DMS153 treated with DMSO at 0.1 percent for 48 hours (cell line): ENCODE results near the gene WDR7.

Experiments
- DNase-seq: peaks from one replicate; lab custom pipeline; 2025; ENCODE audit not compliant: unreplicated experiment; lab: John Stamatoyannopoulos, UW

Gene WDR7

DNA sequence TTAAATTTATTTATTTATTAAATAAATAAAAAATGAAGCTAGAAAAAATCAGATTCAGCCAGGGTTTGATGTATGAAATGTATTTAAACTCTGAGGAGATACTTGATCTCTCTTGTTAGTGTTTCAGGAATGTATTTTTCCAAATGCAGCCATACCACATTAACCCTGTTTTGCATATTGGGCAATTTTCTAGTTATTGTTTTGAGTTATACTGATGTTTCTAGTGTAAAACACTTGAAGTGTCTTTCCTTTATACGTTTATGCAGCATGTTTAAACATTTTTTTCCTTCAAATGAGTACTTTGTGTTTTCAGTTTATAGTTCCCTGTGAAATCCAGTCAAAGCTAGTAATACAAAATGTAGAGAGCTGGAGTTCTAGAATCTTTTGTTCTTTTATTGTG is 69.9 kb downstream of the WDR7 start:
- DNase-seq, result no peak

DNA sequence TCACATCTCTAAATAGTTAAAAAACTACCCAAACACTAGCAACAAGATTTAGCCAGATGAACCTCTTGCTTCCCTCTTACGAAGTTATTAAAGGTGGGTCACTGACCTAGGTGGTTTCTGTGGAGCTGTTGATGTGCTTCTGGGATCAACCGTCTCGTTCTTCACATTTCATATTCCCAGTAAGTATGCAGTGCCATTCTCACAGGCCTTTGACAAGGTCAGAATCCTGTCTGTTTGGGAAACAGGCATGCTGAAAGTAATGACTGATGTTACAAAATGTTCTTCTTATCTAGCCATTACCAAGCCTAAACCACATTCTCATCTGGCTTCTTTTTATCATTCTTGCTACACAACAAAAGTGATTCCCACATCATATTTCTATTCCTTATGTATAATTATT is 70.3 kb downstream of the WDR7 start:
- DNase-seq, result no peak

DNA sequence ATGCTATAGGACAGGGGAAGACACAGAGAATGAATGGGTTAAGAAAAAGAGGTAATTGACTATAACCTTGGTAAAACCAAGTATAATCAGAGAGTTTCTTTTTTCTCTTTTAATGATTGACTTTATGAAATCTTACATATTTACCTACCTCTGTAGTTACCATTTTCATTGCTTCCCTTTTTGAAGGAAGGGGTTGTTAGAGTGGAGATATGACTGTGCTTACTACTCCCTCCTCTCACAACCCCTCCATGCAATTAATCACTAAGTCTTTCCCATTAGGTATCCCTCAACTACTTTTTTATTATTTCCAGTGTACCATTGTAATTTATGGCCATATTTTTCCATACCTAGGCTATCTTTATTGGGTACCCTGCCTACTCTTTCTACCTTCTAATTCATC is 71.4 kb downstream of the WDR7 start:
- no peak for DNase-seq

DNA sequence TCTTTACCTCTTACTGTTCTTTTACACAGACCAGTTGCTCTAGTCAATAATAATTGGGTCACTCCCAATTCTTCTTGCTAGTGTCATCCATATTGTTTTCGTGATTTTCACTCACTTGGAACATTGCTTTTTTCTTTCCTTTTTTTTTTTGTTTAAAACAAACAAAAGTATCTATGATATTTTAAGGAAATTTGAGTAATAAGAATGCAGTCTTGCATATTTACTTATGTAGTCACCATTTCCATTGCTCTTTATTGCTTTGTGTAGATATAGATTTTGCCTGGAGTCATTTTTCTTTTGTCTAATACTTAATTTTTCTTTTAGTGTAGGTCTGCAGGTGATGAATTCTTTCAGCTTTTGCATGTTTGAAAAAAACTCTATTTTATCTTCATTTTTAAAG is 71.9 kb downstream of the WDR7 start:
- DNase-seq, result no peak

DNA sequence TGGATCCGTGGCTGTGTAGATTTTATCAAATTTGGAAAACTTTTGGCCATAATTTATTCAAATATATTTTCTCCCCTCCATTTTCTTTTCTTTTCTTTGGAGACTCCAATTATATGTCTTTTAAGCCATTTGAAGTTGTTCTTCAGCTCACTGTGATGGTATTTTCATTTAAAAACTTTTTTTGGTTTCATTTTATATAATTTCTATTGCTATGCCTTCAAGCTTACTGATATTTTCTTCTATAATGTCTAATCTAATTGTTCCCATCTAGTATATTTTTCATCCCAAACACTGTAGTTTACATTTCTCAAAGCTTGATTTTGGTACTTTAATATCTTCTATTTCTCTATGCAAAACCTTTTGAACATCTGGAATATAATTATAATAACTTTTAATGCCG is 72.5 kb downstream of the WDR7 start:
- DNase-seq, result no peak

DNA sequence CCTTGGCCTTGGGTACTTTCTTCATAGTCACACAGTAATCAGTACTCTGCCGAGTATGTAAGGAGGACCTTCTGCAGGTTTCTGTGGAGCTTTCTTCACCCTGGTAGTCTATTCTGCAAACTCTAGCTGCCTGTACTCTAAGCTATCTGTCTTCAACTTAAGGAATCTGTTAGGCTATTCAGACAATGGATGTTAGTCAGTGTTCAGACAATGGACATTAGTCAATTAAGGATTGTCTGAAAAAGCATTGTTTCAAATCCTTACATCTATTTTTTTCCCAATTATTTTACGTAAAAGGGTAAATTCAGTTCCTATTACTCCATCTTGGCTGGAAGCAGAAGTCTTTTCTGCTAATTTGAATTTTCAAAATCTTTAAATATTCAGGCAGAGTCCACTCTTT is 75.7 kb downstream of the WDR7 start:
- no peak for DNase-seq

DNA sequence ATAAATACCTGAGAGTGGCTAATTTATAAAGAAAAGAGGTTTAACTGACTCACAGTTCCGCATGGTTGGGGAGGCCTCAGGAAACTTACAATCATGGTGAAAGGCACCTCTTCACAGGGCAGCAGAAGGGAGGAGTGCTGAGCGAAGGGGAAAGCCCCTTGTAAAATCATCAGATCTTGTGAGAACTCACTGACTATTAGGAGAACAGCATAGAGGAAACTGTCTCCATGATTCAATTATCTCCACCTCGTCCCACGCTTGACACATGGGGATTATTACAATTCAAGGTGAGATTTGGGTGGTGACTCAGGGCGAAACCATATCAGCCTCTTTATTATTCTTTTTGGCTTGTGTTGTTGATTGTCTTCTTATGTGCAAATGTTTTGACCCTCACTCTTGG is 76.2 kb downstream of the WDR7 start:
- DNase-seq, result no peak

DNA sequence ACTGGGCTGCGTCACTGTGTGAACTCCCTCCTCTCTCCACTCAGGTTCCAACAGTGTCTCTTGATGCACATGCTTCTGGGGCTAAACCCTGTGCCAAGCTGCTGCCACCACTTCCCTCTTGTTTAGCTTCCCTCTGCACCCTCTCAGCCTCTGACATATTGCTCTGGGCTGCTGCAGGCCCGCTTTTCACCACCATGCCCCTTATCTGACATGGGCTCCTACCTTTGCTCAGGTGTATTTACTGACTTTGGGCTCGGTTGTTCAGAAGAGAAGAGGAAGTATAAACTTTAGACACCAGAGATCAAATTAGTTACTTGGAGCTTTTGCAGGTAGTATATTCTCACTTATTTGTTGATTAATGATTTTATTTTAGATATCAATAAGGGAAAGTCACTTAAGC is 77.6 kb downstream of the WDR7 start:
- DNase-seq, result no peak

DNA sequence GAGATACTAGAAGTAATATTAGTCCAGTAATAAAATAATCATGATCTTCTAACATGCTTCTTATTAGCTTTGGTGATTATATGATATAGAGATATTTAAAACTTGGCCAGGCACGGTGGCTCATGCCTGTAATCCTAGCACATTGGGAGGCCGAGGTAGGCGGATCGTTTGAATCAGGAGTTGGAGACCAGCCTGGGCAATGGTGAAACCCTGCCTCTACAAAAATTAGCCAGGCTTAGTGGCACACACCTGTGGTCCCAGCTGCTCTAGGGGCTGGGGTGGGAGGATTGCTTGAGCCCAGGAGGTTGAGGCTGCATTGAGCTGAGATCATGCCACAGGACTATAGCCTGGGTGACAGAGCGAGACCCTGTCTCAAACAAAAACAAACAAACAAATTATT is 87.0 kb downstream of the WDR7 start:
- DNase-seq, result no peak

DNA sequence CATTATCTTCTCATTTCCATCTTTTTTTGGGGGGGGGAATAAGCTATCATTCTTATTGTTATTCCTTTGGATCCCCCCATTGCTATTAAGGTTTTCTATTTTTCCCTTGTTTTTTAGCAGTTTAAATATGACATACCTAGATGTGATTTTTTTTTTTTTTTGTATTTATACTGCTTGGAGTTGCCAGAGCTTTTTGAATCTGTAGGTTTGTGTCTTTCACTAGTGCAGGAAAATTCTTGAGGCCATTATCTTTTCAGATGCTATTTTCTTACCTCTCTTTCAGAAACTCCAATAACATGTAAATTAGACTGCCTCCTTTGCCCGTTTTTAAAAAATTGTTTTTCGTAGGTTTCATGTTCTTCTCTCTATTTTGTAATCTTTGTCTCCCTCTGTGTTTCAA is 88.6 kb downstream of the WDR7 start:
- DNase-seq, result no peak

DNA sequence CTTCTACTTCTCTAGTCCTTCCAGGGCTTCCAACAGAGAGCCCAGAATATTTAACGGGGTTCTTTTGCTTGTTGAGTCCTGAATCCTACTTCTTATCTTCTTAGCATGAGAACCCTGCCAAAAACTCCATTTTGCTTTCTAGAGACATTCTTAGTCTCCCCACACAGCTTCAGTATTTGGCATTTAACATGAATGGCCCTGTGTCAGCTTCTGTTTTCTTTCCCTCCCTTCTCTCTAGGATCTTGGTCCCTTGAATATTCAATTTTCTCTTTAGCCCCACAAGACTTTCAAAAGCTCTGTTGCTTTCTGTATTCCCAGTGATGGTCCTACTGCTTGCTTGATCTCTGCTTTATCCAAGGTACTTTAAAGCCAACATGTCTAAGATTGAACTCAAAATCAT is 89.5 kb downstream of the WDR7 start:
- no peak for DNase-seq

DNA sequence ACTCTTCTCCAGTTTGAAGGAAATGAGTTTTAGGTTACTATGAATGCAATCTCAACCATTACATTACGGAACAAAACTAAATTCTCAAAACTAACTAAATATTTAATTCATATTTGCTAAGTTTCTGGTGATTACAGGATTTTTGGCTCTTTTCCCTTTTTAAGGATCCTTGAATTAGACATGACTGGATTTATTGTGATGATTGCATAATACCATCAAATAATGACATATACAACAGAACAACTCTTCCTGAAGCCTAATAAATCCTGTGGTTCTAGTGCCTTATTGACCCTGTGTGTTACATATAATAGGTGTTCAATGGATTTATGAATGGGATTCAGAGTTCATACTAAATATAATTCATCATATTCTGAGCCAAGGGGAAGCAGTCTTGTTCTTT is 90.5 kb downstream of the WDR7 start:
- DNase-seq, result no peak

DNA sequence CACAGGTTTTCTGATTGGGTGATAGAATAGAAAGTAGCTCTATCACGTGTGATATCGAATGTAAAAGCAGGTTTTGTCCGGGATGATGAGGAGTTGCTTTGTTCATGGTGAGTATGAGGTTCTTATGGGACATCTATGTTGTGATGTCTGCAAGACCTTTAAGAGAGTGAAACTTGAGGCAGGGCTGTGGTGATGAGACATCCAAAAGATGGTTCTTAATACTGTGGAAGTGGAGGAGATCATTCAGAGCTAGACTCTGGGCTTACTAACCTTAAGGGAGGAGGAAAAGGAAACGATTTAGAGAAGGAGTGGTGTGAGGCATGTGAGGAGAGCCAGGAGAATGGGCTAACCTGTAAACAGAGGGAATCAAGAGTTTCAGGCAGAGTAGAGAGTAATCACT is 92.0 kb downstream of the WDR7 start:
- no peak for DNase-seq

DNA sequence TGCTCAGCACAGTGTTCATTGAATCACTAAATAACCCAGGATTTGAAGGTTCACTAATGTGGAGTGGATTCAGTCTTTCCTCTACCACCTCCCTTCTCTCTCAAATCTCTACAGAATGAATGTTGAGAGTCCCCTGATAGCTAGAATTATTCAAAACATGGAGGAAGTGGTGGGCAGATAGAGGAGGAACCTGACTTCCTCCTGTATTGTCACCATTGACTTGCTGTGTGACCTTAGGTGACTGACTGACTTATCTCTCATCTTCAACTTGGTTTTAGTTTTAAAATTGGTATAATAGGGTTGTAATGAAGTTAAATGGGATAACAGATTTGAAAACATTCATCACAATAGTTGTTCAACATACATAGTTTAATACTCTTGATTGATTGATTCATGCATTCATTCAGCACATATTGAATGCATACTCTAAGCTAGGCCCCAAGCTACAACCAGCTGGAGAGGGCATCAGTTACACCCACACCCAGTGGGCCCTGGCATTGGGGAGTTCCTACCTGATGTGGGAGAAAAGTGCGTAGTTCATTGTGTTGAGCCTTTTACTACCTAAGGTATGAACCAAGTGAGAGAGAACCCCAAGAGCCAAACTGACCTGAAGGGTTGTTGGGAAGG is 96.0 kb downstream of the WDR7 start:
- no peak for DNase-seq

DNA sequence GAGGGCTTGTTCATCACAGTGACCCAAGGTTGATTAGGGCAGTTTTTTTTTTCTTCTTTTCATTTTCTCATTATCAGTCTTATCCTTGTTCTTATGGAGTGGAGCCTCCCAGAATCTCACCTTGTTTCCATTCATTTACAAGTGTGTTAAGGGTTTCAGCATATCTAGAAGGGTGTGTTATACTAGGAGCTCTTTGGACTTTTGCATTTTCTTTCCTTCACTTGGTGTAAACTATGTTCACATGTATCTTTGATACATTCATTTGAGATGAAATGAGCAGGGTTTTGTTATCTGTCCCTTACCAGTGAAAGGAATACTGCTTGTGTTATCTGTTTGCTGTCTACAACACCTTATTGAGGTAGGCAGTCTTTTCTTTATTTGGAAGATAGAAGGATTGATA is 96.7 kb downstream of the WDR7 start:
- no peak for DNase-seq

DNA sequence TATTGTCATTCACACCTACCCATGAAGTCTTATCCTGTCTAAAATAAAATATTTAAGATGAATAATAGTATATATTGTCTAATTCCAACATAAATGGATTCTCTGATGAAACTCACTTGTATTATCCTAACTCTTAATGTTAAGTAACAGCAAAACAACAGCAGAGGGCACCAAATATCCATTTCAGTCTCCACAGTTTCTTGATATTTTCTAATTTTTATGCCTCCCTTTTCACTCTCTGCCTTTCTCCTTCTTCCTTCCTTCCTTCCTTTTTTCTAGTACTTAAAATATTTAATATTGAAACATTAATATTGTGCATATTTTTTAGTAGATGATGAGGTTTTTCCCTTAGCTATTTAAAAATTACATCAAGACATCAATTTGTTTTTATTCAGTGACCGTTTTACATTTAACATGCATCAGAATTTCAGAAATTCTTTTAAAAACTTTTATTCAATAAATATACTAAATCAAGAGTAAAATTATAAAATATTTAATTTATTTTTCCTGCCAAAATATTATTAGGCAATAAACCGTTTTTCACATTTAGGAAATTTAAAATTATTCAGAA is 97.6 kb downstream of the WDR7 start:
- peak; percentile 50 for DNase-seq

DNA sequence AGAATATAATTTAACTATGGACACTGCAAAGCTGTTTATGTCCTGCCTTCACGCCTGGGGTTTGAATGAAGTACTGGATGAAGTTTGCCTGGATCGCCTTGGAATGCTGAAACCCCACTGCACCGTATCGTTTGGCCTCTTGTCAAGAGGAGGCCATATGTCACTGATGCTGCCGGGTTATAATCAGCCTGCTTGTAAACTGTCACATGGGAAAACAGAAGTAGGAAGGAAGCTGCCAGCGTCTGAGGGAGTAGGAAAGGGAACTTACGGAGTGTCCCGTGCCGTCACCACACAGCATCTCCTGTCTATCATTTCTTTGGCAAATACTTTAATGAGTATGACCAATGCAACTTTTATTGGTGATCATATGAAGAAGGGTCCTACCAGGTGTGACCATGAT is 105.8 kb downstream of the WDR7 start:
- DNase-seq, result no peak

DNA sequence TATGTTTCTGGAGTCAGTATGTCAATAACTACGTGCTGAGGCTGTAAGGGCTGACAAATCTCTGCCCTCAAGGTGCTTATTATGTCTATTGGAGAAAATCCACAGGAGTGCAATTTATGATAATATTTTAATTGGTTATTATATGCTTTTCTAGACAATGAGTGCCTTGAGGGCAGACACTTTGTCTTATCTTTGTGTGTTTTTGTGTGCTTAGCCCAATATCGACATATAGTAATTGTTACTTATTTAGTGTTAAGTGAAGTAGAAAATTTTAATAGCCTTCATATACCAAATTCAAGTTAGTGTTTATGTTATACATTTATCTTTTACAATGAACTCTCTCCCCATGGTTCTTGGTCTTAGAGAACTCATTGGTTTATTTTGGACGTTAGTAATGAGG is 118.9 kb downstream of the WDR7 start:
- no peak for DNase-seq

DNA sequence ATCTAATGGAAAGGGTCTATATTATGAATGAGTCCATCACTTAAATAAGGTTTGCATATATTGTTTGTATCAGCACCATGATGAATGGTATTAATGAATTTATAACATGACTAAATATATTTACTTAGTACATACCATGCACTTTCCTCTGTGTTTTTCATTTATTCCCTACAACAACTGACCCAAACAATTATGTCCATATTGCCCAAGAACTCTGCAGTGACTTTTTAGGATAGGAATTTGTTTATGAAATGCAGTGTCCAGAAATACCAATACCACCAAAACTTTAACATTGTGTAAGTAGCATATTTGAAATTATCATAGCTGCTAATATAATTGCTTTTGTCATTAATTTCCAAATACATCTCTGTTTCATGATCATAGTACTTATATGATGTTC is 119.7 kb downstream of the WDR7 start:
- no peak for DNase-seq

DNA sequence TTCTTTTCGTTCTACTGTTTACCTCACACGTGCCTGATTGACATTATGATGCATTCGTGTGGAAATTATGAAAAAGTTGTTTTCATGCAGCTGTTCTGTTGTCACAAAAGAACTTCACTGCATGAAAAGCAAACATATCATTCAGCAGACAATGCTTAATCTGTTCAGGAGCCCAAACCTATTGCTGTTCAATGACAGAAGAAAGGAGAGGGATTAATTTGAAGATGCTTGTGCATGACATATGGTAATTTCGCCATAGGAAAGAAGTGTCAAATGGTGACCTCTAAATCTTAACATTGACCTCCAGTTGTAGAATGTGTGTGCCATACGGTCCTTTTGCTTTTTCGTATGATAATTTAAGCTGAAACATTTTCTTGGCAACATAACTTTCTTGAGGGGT is 124.5 kb downstream of the WDR7 start:
- no peak for DNase-seq

DNA sequence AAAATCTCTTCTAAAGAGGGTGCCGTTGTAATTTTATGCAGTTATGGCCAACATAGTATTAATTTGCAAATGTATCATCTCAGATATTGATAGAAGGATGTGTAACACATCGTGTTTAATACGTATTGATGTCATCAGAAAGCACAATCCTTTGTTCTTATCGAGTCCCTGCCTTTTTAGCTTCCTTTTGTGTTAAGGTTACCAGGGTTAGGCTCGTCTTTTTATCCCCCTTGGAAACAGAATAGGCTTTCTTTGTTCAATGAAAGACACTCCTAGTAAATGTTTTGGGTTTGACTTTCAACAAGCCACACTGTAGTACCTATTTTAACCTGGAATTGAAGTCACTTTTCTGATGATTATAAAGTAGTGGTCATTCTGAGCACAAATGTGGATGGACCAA is 136.2 kb downstream of the WDR7 start:
- DNase-seq, result no peak

DNA sequence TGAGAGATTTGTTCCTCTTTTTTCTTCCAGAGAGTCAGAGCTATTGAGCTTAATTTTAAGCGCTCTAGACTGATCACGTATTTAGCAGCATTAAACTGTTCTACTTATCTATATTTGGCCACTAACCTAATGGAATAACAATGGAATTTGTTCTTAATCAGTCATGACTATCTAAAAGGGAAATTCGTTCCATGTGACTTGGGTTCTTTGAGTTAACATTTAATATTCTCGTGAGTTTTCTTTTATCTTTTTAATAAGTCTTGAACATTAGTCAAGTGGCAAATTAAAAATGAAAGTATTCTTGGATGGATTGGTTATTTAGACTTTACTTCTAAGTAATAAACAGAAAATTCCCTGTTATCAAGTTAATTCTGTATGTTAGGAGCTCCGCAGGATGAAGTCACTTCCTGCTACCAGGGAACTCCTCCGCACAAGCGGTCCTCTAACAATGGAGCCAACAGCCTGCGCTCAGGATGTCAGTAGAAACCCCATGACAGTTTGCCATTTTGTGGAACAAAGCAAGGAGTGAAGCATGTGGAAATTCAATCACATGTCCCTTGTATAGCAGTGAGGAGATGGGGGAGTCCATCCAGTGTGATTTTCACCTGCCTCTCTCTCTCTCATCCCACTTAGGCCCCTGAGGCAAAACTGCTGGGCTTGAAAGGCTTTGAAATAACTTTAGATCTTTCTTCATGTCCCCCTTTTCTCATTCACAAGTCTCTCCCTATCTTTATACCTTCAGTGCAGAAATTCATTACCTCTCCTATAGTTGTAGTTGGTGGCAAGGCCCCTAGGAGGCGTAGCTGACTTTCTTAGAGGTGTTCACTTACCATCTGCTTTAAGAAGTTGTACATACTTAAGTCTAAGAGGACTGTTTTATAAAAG is 138.1 kb downstream of the WDR7 start:
- no peak for DNase-seq

DNA sequence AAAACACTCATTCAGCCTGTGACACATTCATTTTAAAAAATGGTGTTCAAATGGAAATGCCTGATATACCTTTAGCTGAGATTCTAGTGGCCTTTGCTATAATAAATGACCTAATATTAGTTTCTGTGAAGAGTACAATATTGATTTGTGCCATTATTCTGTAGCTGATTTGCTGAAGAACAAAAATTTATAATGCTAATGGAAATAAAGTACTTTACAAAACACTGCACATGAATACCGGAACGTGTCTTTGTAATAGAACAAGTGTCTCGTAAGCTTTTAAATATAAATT is 138.7 kb downstream of the WDR7 start:
- DNase-seq, result no peak
